GM19438 (cell line): Measurements from ENCODE around the gene NIF3L1.

Experiments
- ATAC-seq: cut with Tn5 transposase; IDR thresholded peaks from one replicate; pipeline ENCODE4 v1.9.1; 2021; ENCODE audit warnings: low read depth; ENCODE audit not compliant: unreplicated experiment

NIF3L1 gene, protein sequence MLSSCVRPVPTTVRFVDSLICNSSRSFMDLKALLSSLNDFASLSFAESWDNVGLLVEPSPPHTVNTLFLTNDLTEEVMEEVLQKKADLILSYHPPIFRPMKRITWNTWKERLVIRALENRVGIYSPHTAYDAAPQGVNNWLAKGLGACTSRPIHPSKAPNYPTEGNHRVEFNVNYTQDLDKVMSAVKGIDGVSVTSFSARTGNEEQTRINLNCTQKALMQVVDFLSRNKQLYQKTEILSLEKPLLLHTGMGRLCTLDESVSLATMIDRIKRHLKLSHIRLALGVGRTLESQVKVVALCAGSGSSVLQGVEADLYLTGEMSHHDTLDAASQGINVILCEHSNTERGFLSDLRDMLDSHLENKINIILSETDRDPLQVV

DNA sequence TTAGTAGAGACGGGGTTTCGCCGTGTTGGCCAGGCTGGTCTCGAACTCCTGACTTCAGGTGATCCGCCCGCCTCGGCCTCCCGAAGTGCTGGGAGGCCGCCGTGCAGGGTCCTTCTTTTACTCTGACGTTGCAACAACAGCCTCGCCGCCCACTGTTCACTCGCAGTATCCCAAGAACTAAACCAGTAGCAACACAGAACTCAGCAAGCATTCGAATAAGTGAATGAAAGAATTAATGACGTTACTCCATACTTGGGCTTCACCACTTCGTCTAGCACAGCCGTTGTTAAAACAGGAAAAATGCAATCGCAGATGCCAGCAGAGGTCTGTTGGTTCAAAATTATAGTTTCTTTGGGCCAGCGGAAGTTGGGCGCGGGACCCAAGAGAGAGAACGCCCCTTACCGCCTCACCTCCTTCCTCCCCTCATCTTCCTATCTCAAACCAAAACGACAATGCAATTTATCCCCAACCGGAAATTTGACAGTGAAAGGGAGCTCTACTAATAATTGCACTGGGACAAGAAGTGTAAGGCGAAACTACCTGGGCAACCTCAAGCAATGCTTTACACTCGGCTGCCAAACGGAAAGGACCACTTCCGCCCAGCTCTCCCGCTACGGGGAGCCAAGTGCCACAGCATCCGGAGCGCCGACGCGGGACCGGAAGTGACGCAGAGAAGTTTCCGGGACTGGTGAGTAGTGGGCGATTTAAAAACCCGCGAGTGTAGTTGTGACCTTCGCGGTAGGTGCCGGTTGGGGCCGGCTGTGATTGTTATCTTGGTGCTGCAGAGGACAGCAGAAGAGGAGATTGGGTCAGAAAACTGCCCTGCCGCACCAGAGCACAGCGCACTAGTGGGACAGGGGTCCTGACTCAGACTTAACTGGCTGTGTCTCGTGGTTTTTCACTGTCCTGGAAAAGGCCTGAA, at the start of gene NIF3L1, which contains the start of gene PPIL3:
Gene NIF3L1, plus strand, starts transcription at position 668 of the 922 bp plus-strand sequence. CDS start 2,573 bp downstream, outside the sequence.
Gene PPIL3, minus strand, starts transcription at position 374 of the 922 bp plus-strand sequence. CDS start 1,462 bp downstream, outside the sequence.
- peak; percentile 81 for ATAC-seq

DNA sequence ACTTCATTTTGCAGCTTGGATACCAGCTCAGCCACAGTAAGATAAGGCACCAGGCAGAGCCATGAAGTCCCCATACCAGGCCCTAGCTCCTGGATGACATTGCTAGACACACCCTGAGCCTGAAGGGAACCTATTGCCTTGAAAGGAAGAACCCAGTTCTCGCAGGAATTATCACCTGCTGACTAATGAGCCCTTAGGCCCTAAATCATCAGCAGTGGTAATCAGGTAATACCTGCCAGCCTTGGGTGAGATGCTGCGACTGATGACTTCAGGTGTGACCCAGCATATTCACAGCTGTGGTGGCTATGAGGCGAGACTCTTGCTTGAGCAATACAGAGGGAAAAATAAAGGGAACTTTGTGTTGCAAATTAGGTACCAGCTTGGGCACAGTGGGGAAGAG, 49.7 kb upstream of the NIF3L1 start:
- no peak for ATAC-seq

DNA sequence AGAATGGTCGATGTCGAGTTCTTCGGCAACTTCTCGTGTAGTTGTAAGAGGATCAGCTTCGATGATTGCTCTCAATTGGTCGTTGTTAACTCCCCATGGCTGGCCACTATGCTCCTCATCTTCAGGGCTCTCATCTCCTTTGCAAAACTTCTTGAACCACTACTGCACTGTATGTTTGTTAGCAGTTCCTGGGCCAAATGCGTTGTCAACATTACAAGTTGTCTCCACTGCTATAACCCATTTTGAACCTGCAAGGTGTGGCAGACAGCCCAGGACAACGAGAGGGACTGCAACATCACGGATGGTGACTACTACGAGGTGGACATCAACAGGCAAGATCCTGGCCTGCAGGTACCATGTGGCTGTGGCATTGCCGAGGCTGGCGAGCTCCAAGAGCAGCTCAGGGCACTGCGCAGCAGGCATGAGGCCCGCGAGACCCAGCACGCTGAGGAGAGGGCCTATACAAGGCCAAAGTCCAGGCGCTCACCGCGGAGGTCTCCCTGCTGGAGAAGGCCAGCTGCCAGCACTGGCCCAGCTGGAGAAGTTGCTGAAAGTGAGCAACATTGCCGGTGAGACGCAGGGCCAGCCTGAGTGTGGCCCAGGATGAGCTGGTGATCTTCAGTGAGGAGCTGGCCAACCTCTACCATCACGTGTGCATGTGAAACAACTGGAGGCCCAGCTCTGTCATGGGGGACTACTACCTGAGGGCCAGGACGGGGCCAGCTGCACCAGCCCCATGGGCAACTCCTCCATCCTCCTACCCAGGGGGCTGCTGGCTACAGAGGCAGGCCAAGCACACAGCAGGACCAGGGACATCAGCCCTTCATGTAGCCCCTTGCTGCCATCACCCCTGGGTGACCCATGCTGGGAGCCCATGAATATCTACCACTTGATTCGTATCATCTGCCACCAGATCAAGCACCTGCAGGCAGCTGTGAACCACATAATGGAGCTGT, 44.9 kb upstream of the NIF3L1 start:
- no peak for ATAC-seq

DNA sequence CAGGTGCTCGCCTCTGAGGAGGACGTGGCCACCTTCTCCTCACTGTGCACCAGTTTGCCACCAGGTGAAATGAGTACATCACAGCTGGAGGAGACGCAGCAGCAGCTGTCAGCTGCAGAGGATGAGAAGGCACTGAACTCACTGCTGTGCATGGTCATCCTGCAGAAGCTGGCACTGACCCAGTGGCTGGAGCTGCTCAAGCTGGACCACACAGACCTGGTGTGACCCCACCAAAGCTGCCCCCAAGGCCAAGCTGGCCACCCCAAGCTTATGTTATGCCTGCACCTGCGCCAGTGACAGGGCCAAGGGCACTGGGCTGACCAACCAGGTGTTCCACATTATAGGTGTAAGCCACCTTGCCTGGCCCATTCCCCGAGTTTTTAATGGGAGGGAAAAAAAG, 44.0 kb upstream of the NIF3L1 start:
- no peak for ATAC-seq

DNA sequence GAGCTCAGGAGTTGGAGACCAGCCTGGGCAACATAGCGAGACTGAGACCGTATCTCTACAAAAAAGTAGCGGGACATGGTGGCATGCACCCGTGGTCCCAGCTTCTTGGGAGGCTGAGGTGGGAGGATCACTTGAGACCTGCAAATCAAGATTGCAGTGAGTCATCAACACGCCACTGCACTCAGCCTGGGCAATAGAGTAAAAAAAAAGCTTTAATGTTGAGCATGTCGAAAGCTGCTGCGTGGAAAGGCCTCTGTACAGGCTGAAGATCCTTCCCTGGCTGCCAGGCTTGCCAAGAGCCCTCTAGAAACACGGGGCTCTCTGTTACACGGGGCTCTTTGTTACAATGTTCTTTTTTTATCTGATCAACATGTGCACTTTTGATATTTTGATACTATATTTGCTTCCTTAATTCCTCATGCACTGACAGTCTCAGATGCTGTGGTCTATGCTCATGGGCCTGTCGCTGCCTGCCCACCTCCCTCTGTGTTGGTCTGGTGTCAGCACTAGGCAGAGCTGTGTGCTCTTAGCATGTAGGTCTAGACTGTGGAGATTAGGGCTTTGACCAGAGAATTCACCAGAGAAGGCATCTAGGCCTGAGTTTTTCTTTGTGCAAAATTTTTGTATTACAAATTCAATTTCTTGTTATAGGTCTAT, 43.4 kb upstream of the NIF3L1 start:
- ATAC-seq = no peak

DNA sequence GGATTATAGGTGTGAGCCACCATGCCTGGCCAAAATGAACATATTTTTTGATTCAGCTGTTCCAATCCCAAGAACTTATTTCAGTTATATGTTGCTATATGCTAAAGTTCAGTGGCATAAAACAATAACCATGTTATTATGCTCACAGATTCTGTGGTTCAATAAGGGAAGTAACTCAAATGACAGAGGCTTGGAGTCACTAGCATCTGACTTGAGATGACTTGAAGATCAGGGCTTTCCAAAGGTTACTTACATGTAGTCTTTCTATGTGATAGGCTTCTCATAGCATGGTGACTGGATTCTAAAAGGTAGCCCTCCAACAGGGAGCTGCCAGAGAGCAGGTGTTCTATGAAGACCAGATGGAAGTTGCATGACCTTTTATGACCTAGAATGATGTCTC, 41.9 kb upstream of the NIF3L1 start:
- ATAC-seq = no peak

DNA sequence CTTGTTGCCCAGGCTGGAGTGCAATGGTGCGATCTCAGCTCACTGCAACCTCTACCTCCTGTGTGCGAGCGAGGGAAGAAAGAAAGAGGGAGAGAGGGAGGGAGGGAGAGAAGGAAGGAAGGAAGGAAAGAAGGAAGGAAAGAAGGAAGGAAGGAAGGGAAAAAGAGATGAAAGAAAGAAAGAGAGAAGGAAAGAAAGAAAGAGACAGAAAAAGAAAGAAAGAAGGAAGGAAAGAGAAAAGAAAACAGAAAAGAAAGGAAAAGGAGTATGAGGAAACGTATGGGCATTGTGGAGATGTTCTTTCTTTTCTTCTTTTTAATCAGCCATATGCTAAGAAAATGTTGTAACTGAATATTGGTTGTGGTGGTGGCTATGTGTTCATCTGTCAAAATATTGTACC, 41.2 kb upstream of the NIF3L1 start:
- ATAC-seq = no peak

DNA sequence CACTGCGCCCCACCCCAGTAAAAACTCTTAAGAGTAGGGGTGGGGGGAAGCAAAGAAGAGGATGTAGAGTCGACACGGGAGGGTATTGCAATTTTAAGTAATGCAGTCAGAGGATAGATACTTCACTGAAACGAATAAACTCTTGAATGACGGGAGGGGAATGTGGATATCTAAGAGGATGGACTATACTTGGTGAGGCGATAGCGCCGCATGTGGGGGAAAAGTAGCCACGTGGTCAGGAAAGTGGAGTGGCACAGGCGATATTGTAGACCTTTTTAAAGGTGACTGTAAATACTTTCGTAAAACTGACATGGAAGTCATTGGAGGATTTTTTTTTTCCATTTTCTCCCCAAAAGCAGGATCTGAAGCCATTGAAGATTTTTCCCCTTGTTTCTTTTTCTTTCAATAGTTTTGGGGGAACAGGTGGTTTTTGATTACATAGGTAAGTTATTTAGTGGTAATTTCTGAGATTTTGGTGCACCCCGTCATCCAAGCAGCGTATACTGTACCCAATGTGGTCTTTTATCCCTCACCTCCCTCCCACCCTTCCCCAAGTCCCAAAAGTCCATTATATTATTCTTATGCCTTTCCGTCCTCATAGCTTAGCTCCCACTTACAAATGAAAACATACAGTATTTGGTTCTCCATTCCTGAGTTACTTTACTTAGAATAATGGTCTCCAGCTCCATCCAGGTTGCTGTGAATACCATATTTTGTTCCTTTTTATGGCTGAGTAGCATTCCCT, 38.5 kb upstream of the NIF3L1 start:
- no peak for ATAC-seq

DNA sequence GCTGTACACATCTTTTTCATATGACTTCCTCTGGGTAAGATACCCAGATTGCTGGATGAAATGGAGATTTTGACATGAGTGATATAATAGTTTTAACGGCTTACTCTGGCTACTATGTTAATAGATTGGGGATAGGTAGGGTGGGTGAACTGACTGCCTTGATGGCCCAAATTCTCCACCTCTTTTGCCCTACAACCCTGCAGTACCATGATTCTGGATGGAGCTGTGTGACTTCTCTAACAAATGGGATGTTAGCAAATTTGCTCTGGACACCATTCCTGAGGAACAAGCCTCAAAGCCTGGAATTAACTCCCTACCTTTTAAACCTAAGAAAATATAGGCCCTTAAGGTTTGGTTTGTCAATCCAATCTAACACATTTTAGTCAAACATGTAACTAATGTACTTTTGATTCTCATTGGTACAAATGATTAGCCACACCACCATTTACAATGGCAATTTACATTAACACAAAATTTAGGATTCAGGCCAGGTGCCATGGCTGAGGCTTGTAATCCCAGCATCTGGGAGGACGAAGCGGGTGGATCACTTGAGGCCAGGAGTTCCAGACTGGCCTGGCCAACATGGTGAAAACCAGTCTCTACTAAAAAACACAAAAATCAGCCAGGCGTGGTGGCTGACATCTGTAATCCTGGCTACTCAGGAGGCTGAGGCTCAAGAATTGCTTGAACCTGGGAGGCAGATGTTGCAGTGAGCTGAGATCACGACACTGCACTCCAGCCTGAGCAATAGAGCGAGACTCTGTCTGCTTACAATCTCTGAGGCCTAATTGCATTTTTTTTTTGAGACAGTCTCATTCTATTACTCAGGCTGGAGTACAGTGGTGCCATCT, 37.5 kb upstream of the NIF3L1 start:
- ATAC-seq = no peak

DNA sequence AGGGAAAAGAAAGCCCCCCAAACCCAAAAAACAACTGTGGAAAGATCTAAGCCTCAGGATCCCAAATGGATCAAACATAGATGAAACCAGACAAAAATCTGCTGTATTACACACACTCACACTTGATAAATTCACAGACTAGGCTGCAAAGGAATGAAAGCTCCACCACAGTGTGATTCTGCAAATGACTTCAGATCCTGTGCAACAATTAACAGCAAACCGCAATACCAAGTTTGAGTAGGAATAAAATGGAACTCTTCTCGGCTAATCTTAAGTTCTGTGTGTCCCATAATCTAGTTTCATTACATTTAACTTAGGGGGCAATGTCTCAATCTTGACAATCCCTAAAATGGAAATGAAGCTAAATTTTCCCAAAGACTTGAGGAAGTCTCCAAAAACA, 36.6 kb upstream of the NIF3L1 start:
- ATAC-seq = no peak

DNA sequence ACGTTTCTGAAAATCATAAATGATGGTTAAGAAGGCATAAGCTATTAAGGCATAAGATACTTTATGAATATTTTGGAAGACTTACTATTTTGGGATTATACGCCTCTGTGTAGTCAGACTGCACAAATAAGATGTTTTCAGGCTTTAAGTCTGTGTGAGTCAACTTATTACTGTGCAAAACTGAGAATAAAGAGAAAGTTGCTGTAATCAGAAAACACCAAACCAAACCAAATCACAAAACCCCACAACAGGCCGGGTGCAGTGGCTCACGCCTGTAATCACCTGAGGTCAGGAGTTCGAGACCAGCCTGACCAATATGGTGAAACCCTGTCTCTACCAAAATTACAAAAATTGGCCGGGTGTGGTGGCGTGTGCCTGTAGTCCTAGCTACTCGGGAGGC, 32.4 kb upstream of the NIF3L1 start:
- ATAC-seq = no peak

DNA sequence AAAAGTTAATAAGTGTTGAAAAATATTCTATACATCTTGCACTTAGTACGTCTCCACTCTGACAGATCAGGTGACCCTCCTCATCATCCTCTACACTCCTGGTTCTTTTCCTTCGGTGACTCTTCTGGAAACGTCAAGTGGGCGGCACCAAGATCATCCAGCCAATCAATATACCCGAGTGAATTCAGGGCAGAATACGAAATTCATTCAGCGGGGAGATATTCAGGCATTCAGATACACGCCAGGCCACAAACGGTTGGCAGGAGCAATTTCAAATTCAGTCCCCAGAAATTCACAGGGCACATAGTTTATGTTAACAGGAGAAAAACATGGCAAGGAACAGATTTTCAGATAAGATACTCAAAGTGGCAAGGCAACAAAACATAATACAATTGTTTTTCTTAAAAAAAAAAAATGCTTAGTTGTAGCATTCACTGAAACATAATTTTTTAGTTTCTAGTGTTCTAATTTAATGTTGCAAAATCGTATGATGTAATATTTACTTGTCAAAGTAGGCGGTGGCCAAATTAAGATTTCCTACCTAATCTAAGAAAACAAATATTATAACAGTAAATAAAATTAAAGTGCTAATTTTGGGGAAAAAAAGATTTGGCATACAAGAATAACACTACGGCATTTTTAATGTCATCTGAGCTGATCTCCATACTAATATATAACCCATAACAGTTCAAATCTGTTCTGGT, 28.9 kb upstream of the NIF3L1 start:
- ATAC-seq = no peak

DNA sequence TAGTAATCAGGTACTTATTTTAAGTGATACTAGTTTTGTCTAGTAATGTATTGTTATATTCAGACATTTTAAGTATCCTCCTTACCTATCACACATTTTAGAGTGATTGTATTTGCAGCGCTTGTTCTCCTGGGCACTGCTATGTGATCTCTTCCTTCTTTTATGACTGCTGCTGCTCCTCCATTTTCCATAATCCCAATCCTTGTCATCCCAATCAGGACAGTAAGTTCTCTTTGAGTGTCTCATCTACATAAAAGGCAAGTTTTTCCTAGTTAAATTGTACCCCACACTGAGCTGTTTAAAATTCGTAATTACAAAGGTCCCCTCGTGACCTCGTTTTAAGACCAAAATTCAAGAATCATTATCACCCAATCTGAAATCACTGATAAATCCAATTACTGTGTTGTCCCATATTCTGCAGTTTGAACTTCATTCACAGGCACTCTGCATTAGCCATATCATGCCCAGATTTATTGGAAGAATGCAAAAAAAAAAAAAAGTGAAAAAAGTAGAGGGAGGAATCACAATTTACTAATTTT, 27.5 kb upstream of the NIF3L1 start:
- no peak for ATAC-seq

DNA sequence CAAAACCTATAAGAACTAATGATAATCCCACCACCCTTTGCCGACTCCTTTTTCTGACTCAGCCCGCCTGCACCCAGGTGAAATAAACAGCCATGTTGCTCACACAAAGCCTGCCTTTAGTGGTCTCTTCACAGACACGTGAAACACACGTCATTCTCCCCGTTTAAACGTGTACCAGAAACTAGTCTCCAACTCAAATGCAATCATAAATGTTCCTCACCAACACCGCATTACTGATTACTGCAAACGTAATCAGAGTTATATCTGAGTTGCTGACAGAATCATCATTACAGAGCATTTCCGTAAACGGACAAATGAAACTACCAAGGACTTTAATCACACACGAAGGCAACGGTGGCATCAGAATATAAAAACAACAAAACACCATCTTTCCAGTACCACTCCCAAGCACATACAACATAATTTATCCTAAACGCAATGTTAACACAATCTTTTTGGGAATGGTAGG, 26.6 kb upstream of the NIF3L1 start:
- no peak for ATAC-seq

DNA sequence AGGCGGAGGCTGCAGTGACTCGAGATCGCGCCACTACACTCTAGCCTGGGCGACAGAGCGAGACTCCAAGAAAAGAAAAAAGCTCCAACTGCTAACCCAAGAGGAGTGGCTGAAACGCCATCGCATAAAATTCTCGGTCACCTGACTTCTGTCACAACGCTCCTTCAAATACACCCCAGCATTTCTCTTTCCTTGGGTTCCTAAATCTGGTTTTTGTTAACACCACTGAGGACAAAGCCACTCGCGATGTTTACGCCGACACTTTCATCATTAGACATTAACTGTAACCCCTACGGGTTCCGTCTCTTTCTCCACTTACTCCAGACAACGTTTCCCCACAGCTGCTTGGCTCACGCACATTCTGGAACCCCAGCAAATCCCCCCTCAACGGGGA, 25.4 kb upstream of the NIF3L1 start:
- ATAC-seq = peak; percentile 2

DNA sequence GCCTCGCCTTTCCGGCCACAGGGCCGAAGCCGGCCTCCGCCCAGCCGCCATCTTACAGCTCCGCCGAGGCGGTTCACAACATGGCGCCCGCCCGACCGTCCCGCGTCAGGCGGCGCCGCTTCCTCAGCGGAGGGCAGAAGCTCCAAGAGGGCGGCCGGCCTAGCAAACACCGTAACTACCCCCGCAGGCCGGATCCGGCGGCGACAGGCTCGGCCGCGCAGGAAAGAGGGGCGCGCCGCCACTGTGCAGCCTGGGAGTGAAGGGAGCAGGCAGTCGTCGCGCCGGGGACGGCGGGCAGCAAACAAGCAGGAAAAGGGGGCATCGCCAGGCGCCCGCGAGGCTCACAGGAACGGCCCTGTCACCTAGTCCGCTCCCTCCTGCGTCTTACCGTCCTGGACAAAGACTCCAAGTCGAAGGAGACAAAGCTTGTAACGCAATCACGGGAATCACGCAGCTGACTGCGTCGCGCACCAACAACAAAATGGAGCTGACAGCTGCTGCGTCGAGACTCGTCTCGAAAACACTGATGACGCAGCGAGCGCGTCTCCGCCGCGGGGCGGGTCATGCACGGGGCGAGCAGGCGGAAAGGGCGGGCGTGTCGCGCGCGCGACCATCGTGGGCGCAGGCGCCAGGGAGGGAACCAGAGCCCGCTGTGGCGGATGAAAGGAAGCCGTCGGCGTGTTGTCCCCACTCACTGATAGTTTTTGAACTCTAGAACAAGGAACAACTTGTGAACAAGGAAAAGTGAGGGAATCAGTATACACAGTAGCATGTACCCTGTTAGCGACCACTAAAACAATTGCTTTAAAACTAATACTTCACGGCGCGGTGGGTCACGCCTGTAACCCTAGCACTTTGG, 24.8 kb upstream of the NIF3L1 start, which contains the start of gene CLK1:
Gene CLK1, minus strand, starts transcription at position 483 of the 859 bp plus-strand sequence. CDS start 2,796 bp downstream, outside the sequence.
- peak; percentile 81 for ATAC-seq
